Body of pancreas (tissue), 4 donors: Measurements from ENCODE around the gene DUSP8. TPM values are rescaled to one million over a fixed set of nuclear protein-coding genes. Genes with fewer than 3 reads are reported as not detected.

ENCODE experiments used
- ATAC-seq: fragments of 150-250 bp; one replicate; pipeline ENCODE4 v1.9.1; 2016
- DNase-seq, 4 donors: peaks; one replicate each; pipeline ENCODE4 v3.0.0-alpha.2; 2019
- H3K27ac ChIP-seq, 4 donors: fragments of 200-600 bp; sonication (generic); 1 replicate in 3 of 4; 2 replicates in 1 of 4; pipeline versions ENCODE4 v1.5.1 to v1.6.1; 2016 to 2019; ENCODE audit warnings: mild to moderate bottlenecking in 1 of 4, mixed read lengths in 1 of 4, moderate library complexity in 1 of 4
- H3K27me3 ChIP-seq, 2 donors: fragments of 200-600 bp; sonication (generic); one replicate each; pipeline ENCODE4 v1.6.0; 2016; ENCODE audit warnings: mild to moderate bottlenecking in 1 of 2
- H3K36me3 ChIP-seq, 2 donors: fragments of 200-600 bp; sonication (generic); replicated peaks in 1 of 2; 2 replicates each; pipeline ENCODE4 v1.5.1; 2016; ENCODE audit warnings: low read depth in 2 of 2; ENCODE audit not compliant: insufficient read depth in 1 of 2
- H3K4me1 ChIP-seq: fragments of 200-600 bp; sonication (generic); one replicate; pipeline ENCODE4 v1.6.0; 2016
- H3K4me3 ChIP-seq, 2 donors: fragments of 200-600 bp; sonication (generic); 1 replicate in 1 of 2; 2 replicates in 1 of 2; pipeline ENCODE4 v1.5.1; 2016 to 2019
- H3K9me3 ChIP-seq, 3 donors: fragments of 200-600 bp; sonication (generic); 1 replicate in 2 of 3; 2 replicates in 1 of 3; pipeline ENCODE4 v1.5.1; 2016
- POLR2A ChIP-seq, 3 donors: fragments of 450-650 bp; IDR thresholded peaks; one replicate each; pipeline ENCODE4 v1.6.1; 2016; ENCODE audit warnings: antibody characterized with exemption in 3 of 3, mild to moderate bottlenecking in 2 of 3
- WGBS, 2 donors: methylation state at CpG; one replicate each; pipeline ENCODE4 v1.1.5; 2017; 5-methylcytosine and 5-hydroxymethylcytosine counted together
- intact Hi-C: fragments of 100-400 bp; cut with DNase I; formaldehyde crosslinking; loops from one replicate; pipeline ENCODE4 v1.15.1; 2023
- total RNA-seq, 2 donors: library from RNA; depleted of rRNA; stranded (reverse); fragments of >200 nt; gene quantifications; one replicate each; pipeline ENCODE4 v1.1.0, GENCODE V29; 2016
- TF ChIP-seq, protein P1 (sequence below), 7 experiments: fragments of 450-650 bp in 4 of 7; fragments of 200-600 bp in 3 of 7; sonication (generic) in 3 of 7; IDR thresholded peaks; one replicate each; pipeline ENCODE4 v1.5.1; 2016 to 2019; ENCODE audit warnings: antibody characterized with exemption in 7 of 7

DUSP8 gene
- total RNA-seq, 2 donors from 2014 or later = 7.0 to 19.1 TPM

DNA sequence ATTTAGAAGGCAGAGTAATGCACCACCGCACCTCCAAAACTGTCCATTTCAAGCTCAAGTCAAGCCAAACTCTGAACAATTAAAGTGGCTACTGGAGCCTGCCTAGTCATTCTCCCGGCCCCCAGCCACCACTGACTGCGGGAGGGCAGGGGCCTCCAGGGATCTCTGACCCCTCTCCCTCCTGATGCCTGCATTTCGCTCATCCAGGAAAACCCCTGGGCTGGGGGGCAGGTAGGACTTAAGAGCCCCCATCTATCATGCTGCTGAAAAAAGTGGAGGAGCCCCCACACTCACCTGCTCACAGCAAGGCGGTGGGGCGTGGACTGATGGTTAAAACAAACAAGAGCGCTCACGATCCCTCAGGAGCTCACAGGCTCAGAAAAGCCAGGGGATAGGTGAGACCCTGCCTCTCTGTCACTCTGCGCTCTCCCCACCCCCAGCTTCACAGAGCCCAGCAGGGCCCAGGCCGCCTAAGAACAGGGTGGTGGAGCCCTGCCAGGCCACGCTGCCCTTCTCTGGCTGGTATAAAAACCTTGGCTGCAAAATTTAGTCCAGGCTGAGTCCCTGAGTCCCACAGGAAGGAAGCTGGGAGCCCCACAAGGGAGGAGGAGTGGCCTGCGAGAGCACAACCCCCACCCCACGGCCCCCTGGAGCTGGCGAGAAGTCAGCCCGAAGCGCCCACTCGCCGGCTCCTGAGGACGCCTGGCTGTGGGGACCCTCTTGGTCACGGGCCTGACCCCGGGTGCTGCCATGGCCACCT lies 64.5 kb downstream of the DUSP8 start:
- intact Hi-C loops = no loop called here
- peaks cover 20% of the 10 kb centered on the region for H3K4me1 ChIP-seq
- no peaks in the 10 kb centered on the region for H3K9me3 ChIP-seq
- no peak overlapping the region for H3K27ac ChIP-seq
- H3K27me3 ChIP-seq = no peaks in the 10 kb centered on the region
- no peak for DNase-seq
- ATAC-seq = no peak
- no peaks in the 10 kb centered on the region for H3K36me3 ChIP-seq
- TF ChIP-seq POLR2A (IDR thresholded peaks at IDR 0.05) = no peak
- TF ChIP-seq, protein P1, sequence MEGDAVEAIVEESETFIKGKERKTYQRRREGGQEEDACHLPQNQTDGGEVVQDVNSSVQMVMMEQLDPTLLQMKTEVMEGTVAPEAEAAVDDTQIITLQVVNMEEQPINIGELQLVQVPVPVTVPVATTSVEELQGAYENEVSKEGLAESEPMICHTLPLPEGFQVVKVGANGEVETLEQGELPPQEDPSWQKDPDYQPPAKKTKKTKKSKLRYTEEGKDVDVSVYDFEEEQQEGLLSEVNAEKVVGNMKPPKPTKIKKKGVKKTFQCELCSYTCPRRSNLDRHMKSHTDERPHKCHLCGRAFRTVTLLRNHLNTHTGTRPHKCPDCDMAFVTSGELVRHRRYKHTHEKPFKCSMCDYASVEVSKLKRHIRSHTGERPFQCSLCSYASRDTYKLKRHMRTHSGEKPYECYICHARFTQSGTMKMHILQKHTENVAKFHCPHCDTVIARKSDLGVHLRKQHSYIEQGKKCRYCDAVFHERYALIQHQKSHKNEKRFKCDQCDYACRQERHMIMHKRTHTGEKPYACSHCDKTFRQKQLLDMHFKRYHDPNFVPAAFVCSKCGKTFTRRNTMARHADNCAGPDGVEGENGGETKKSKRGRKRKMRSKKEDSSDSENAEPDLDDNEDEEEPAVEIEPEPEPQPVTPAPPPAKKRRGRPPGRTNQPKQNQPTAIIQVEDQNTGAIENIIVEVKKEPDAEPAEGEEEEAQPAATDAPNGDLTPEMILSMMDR (IDR thresholded peaks at IDR 0.05) = no peak
- WGBS, 2 donors = 74 to 81% methylated on average over 12 to 21 of the region's 21 CpGs
- H3K4me3 ChIP-seq = no peak overlapping the region

DNA sequence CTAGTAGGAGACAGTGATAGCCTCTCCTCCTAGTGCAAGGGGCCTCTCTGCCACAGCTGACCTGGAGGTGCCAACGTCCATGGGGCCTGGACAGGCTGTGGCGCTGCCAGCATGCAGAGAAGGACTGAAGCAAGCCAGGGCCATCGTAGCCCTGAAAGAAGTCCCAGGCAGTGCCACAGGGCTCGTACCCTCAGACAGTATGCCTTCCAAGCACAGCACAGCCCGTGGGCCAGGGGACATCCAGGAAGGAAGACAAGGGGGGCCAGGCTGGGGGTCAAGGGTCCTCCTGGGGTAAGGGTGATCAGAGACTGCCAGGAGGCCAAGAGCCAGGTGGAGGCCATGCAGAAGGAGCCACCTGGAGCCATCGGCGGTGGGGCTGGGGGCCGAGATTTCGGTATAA lies 65.1 kb downstream of the DUSP8 start:
- Histone ChIP-seq H3K9me3 (no peaks in the 10 kb centered on the region), H3K27me3 (no peaks in the 10 kb centered on the region), H3K36me3 (no peaks in the 10 kb centered on the region), H3K27ac (no peak overlapping the region), H3K4me3 (no peak overlapping the region), H3K4me1 (peaks cover 21% of the 10 kb centered on the region)
- ATAC-seq (no peak), DNase-seq (no peak)
- 90 to 94% methylated on average over 7 to 9 of the region's 9 CpGs for WGBS, 2 donors
- intact Hi-C loops = no loop called here
- TF ChIP-seq POLR2A (IDR thresholded peaks at IDR 0.05) = no peak
- TF ChIP-seq, protein P1 (IDR thresholded peaks at IDR 0.05) = no peak

DNA sequence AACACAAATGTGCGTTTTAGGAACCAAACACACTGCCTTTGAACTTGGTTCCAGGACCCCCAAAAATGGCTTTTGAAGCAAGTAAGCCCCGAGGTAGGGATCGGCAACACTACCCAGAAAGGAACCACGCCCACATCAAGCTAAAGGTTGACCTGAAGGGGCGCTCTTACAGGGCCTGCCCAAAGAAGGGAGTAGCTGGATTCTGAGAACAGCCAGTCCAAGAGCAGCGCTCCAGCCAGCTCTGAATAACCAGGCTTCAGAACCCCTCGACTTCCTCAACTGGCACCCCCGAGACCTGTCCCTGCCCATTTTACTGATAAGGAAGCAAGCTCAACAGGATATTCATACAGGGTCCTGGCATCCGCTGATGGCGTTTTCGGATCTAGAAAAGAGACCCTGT lies 66.6 kb downstream of the DUSP8 start:
- Histone ChIP-seq H3K4me3 (no peak overlapping the region), H3K27me3 (no peaks in the 10 kb centered on the region), H3K4me1 (peaks cover 21% of the 10 kb centered on the region), H3K27ac (no peak overlapping the region), H3K9me3 (no peaks in the 10 kb centered on the region), H3K36me3 (no peaks in the 10 kb centered on the region)
- ATAC-seq (no peak), DNase-seq (no peak)
- WGBS, 2 donors = 78 to 91% methylated on average over 9 to 11 of the region's 11 CpGs
- TF ChIP-seq, protein P1 (IDR thresholded peaks at IDR 0.05) = no peak
- TF ChIP-seq POLR2A (IDR thresholded peaks at IDR 0.05) = no peak
- intact Hi-C loops = no loop called here

DNA sequence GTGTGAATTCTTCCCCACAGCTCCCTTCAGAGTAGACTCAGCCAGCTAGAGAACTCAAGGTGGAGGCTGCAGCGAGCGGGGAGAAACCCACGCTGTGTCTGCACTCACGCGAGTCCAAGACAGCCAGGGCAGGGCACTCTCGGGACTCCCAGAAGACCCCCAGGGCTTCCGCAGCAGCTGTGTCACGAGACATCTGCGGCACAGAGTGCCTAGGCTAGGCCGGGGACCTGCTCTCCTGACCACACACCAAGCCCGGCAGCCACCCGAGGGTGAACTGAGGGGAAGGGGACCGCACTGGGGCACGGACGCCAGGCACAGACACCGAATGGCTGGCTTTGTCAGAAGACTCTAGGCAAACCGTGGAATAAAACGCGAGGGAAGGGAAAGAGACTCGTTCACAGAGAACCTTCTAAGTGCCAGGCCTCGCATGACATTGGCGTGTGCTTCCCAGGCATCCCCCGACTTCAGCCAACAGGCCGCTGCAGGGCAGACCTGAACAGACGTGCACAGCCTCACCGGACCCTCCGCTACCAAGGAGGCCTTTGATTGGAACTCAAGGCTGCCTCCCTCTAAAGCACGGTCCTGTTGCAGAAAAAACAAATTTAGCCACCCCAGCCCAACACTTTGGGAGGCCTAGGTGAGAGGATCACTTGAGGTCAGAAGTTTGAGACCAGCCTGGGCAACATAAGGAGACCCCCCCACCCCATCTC lies 67.3 kb downstream of the DUSP8 start:
- Histone ChIP-seq H3K36me3 (no peaks in the 10 kb centered on the region), H3K9me3 (no peaks in the 10 kb centered on the region), H3K4me3 (no peak overlapping the region), H3K27ac (no peak overlapping the region), H3K4me1 (peaks cover 21% of the 10 kb centered on the region), H3K27me3 (no peaks in the 10 kb centered on the region)
- ATAC-seq (no peak), DNase-seq (no peak)
- TF ChIP-seq POLR2A (IDR thresholded peaks at IDR 0.05) = no peak
- TF ChIP-seq, protein P1 (IDR thresholded peaks at IDR 0.05) = no peak
- 95 to 97% methylated on average over 11 to 19 of the region's 28 CpGs for WGBS, 2 donors
- intact Hi-C loops = no loop called here
